H9 (cell line): ENCODE results near the gene SKIC8. TPM values are rescaled to one million over a fixed set of nuclear protein-coding genes. Genes with fewer than 3 reads are reported as not detected.

Experiments
- DNase-seq: peaks from one replicate; pipeline ENCODE4 v3.0.0-alpha.2; 2017
- H2AFZ ChIP-seq: one replicate; pipeline ENCODE4 v1.6.1; 2013; ENCODE audit warnings: mild to moderate bottlenecking, low read length, control low read depth, moderate library complexity
- H2AK5ac ChIP-seq: 2 replicates; pipeline ENCODE4 v1.6.1; 2013; ENCODE audit warnings: low read length, control low read depth, mixed read lengths; ENCODE audit not compliant: insufficient read length
- H2BK120ac ChIP-seq: one replicate; pipeline ENCODE4 v1.6.1; 2013; ENCODE audit warnings: low read depth, mild to moderate bottlenecking, low read length, control low read depth, inconsistent platforms; ENCODE audit not compliant: poor library complexity, severe bottlenecking
- H2BK12ac ChIP-seq: 2 replicates; pipeline ENCODE4 v1.6.1; 2013; ENCODE audit warnings: low read length, control low read depth, mixed read lengths, low read depth; ENCODE audit not compliant: insufficient read length
- H2BK15ac ChIP-seq: 2 replicates; pipeline ENCODE4 v1.6.1; 2013; ENCODE audit warnings: low read depth, low read length, control low read depth
- H2BK20ac ChIP-seq: one replicate; pipeline ENCODE4 v1.6.1; 2013; ENCODE audit warnings: low read depth, mild to moderate bottlenecking, low read length, control low read depth, inconsistent platforms; ENCODE audit not compliant: poor library complexity, severe bottlenecking
- H2BK5ac ChIP-seq: 2 replicates; pipeline ENCODE4 v1.6.1; 2013; ENCODE audit warnings: low read length, control low read depth, mixed read lengths; ENCODE audit not compliant: insufficient read length
- H3K14ac ChIP-seq: 2 replicates; pipeline ENCODE4 v1.6.1; 2013; ENCODE audit warnings: low read length, control low read depth; ENCODE audit not compliant: insufficient read depth
- H3K18ac ChIP-seq: 2 replicates; pipeline ENCODE4 v1.6.1; 2013; ENCODE audit warnings: low read depth, mild to moderate bottlenecking, mixed read lengths, low read length, control low read depth; ENCODE audit not compliant: insufficient read length
- H3K23ac ChIP-seq: 2 replicates; pipeline ENCODE4 v1.6.1; 2013; ENCODE audit warnings: low read length, control low read depth, mixed read lengths, low read depth; ENCODE audit not compliant: insufficient read length
- H3K23me2 ChIP-seq: 2 replicates; pipeline ENCODE4 v1.6.1; 2013; ENCODE audit warnings: low read depth, mild to moderate bottlenecking, mixed read lengths, low read length, control low read depth; ENCODE audit not compliant: insufficient read length, poor library complexity, severe bottlenecking
- H3K27ac ChIP-seq: 2 replicates; pipeline ENCODE4 v1.5.1; 2013; ENCODE audit warnings: low read length, control low read depth, mixed read lengths, low read depth; ENCODE audit not compliant: insufficient read length
- H3K27me3 ChIP-seq: 2 replicates; pipeline ENCODE4 v1.6.1; 2013; ENCODE audit warnings: low read length, control low read depth, inconsistent platforms; ENCODE audit not compliant: insufficient read depth
- H3K4ac ChIP-seq: 2 replicates; pipeline ENCODE4 v1.6.1; 2013; ENCODE audit warnings: low read depth, mild to moderate bottlenecking, control low read depth, inconsistent platforms, low read length, moderate library complexity
- H3K4me1 ChIP-seq: 2 replicates; pipeline ENCODE4 v1.6.1; 2013; ENCODE audit warnings: low read length, control low read depth, inconsistent platforms; ENCODE audit not compliant: insufficient read depth
- H3K4me2 ChIP-seq: 2 replicates; pipeline ENCODE4 v1.6.1; 2013; ENCODE audit warnings: low read length, control low read depth, mixed read lengths; ENCODE audit not compliant: insufficient read length, insufficient read depth
- H3K56ac ChIP-seq: 2 replicates; pipeline ENCODE4 v1.6.1; 2013; ENCODE audit warnings: low read depth, mild to moderate bottlenecking, mixed read lengths, low read length, control low read depth; ENCODE audit not compliant: insufficient read length
- H3K79me1 ChIP-seq: 2 replicates; pipeline ENCODE4 v1.6.1; 2013; ENCODE audit warnings: low read depth, mild to moderate bottlenecking, moderate library complexity, low read length, control low read depth, inconsistent platforms; ENCODE audit not compliant: insufficient read depth, poor library complexity, severe bottlenecking
- H3K79me2 ChIP-seq: 2 replicates; pipeline ENCODE4 v1.6.1; 2013; ENCODE audit warnings: low read length, control low read depth, inconsistent platforms; ENCODE audit not compliant: insufficient read depth
- H3K9ac ChIP-seq: 2 replicates; pipeline ENCODE4 v1.6.1; 2013; ENCODE audit warnings: low read length, control low read depth, mixed read lengths; ENCODE audit not compliant: insufficient read length; ENCODE audit errors: extremely low read depth
- H3K9me3 ChIP-seq: one replicate; pipeline ENCODE4 v1.6.1; 2013; ENCODE audit warnings: low read depth, low read length, inconsistent platforms; ENCODE audit not compliant: control insufficient read depth
- H3T11ph ChIP-seq: one replicate; pipeline ENCODE4 v1.6.1; 2013; ENCODE audit warnings: mild to moderate bottlenecking, low read length, control low read depth, inconsistent platforms
- H4K20me1 ChIP-seq: one replicate; pipeline ENCODE4 v1.6.1; 2013; ENCODE audit not compliant: control insufficient read depth, insufficient read length, insufficient read depth
- H4K5ac ChIP-seq: 2 replicates; pipeline ENCODE4 v1.6.1; 2013; ENCODE audit warnings: low read depth, mild to moderate bottlenecking, mixed read lengths, low read length, control low read depth; ENCODE audit not compliant: insufficient read length
- H4K8ac ChIP-seq: replicated peaks from 2 replicates; pipeline ENCODE4 v1.6.1; 2013; ENCODE audit warnings: low read length, control low read depth, mixed read lengths, low read depth; ENCODE audit not compliant: insufficient read length
- H4K91ac ChIP-seq: 2 replicates; pipeline ENCODE4 v1.6.1; 2013; ENCODE audit warnings: low read depth, mild to moderate bottlenecking, moderate library complexity, mixed read lengths, low read length, control low read depth; ENCODE audit not compliant: insufficient read length
- H3K27ac Mint-ChIP-seq, 3 experiments: 2 replicates in 2 of 3; 3 replicates in 1 of 3; pipeline ENCODE4 v1.8.0; 2020 to 2021; ENCODE audit warnings: mixed read lengths in 3 of 3, mild to moderate bottlenecking in 1 of 3, moderate library complexity in 1 of 3
- H3K27me3 Mint-ChIP-seq: 2 replicates; pipeline ENCODE4 v1.8.0; 2021; ENCODE audit warnings: low read depth, mild to moderate bottlenecking, moderate library complexity, mixed read lengths
- H3K36me3 Mint-ChIP-seq, 3 experiments: 2 replicates in 2 of 3; 3 replicates in 1 of 3; pipeline ENCODE4 v1.8.0; 2020 to 2021; ENCODE audit warnings: low read depth in 3 of 3, mixed read lengths in 3 of 3; ENCODE audit not compliant: insufficient read depth in 1 of 3
- H3K4me1 Mint-ChIP-seq, 2 experiments: 2 replicates each; pipeline ENCODE4 v1.8.0; 2020; ENCODE audit warnings: mixed read lengths in 2 of 2
- H3K4me3 Mint-ChIP-seq, 2 experiments: 2 replicates in 1 of 2; 3 replicates in 1 of 2; pipeline ENCODE4 v1.8.0; 2020 to 2021; ENCODE audit warnings: mild to moderate bottlenecking in 2 of 2, mixed read lengths in 2 of 2, moderate library complexity in 1 of 2
- H3K9me3 Mint-ChIP-seq, 2 experiments: 2 replicates in 1 of 2; 3 replicates in 1 of 2; pipeline ENCODE4 v1.8.0; 2020; ENCODE audit warnings: mild to moderate bottlenecking in 2 of 2, mixed read lengths in 2 of 2, moderate library complexity in 1 of 2
- WGBS: extraction: QIAGEN DNeasy Blood & Tissue Kit; methylation state at CpG from one replicate; pipeline ENCODE4 v1.1.7; 2013; ENCODE audit warnings: missing lambda C conversion rate, low lambda C conversion rate, mixed read lengths; ENCODE audit not compliant: insufficient read length; ENCODE audit errors: extremely low coverage; 5-methylcytosine and 5-hydroxymethylcytosine counted together
- total RNA-seq: library from RNA; stranded (reverse); gene quantifications from 2 replicates; pipeline ENCODE4 v1.2.1, GENCODE V29; 2021
- TF ChIP-seq, protein P1 (sequence below): fragments of 200-600 bp; sonication (generic); conservative IDR thresholded peaks from 3 replicates; pipeline ENCODE4 v1.8.0; 2021; ENCODE audit warnings: antibody characterized with exemption, mild to moderate bottlenecking

The SKIC8 gene
- total RNA-seq, 1 experiment from 2014 or later = 45.6 TPM

DNA sequence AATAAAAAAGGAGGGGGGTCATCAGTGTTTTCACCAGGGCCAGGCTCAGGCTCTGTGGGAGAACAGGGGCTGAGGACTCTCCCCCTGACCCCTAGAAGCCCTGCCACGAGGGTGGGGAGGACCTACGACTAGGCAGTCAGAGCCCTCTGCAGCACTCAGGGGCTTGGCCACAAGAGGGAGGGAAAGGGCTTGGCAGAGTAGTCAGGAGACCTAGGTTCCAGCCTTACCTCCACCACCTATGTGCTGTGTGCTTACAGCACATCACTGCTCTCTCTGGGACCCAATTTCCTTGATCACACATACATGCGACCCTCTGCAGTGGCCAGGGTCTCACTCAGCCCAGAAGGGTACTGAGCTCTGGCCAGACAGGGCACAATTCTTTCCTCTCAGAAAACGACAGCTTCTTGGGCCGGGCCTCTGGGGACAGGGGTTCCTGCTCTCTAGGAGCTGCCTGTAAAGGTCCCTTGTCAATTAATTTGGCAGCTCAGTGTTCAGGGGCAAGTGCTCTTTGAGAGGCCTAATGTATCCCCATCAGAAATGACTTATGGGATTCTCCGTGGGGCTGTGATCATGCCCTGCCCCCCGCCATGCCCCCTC, 16.4 kb upstream of the SKIC8 start:
- Histone ChIP-seq H2AFZ (no peak overlapping the region), H4K91ac (no peak overlapping the region), H3K9ac (no peak overlapping the region), H3K27me3 (no peaks in the 10 kb centered on the region), H2BK15ac (no peak overlapping the region), H3K56ac (no peak overlapping the region), H4K8ac (no peak overlapping the region), H2AK5ac (no peak overlapping the region), H3K4me1 (peaks cover 4% of the 10 kb centered on the region; the same call in 1 of the 2 replicates), H2BK20ac (no peak overlapping the region), H3K4me2 (no peak overlapping the region), H3K23me2 (no peaks in the 10 kb centered on the region), H3T11ph (no peak overlapping the region), H2BK120ac (no peak overlapping the region), H3K9me3 (no peaks in the 10 kb centered on the region), H3K18ac (no peak overlapping the region), H4K5ac (no peak overlapping the region), H3K4ac (no peak overlapping the region), H3K79me2 (no peaks in the 10 kb centered on the region), H3K79me1 (no peaks in the 10 kb centered on the region), H3K27ac (no peak overlapping the region), H3K14ac (no peak overlapping the region), H4K20me1 (no peaks in the 10 kb centered on the region), H2BK12ac (no peak overlapping the region), H3K23ac (no peak overlapping the region), H2BK5ac (no peak overlapping the region)
- Mint-ChIP-seq H3K36me3 (no peaks in the 10 kb centered on the region), H3K4me3 (no peak overlapping the region; a peak in 2 of 5 replicates), H3K4me1 (peaks cover 37 to 54% of the 10 kb centered on the region in 2 experiments), H3K27me3 (peaks cover 2% of the 10 kb centered on the region; the same call in 1 of the 2 replicates), H3K9me3 (no peaks in the 10 kb centered on the region; a peak in 1 of 5 replicates), H3K27ac (peak overlapping the region in 2 of 3 experiments; percentile 87 to 93; a peak in 4 of 7 replicates)
- peak; percentile 86 for DNase-seq
- no CpG with 5 or more reads among the region's 7 CpGs for WGBS
- TF ChIP-seq, protein P1, sequence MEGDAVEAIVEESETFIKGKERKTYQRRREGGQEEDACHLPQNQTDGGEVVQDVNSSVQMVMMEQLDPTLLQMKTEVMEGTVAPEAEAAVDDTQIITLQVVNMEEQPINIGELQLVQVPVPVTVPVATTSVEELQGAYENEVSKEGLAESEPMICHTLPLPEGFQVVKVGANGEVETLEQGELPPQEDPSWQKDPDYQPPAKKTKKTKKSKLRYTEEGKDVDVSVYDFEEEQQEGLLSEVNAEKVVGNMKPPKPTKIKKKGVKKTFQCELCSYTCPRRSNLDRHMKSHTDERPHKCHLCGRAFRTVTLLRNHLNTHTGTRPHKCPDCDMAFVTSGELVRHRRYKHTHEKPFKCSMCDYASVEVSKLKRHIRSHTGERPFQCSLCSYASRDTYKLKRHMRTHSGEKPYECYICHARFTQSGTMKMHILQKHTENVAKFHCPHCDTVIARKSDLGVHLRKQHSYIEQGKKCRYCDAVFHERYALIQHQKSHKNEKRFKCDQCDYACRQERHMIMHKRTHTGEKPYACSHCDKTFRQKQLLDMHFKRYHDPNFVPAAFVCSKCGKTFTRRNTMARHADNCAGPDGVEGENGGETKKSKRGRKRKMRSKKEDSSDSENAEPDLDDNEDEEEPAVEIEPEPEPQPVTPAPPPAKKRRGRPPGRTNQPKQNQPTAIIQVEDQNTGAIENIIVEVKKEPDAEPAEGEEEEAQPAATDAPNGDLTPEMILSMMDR = peak; percentile 73
